ENCODE data around the gene OR5B21.

Gene OR5B21

GRCh38 chr11:58490827-58491226 lies 17.1 kb downstream of the OR5B21 start:
- no peak for ATAC-seq

GRCh38 chr11:58487170-58487569 lies 20.7 kb downstream of the OR5B21 start:
- ATAC-seq: no peak
- TF ChIP-seq CSRNP3 (CRISPR knock-in tag; IDR thresholded peaks at IDR 0.05): no peak

More at GRCh38 chr11:58490827-58491226, 17.1 kb downstream of the OR5B21 start:
- TF ChIP-seq POU6F1 (CRISPR knock-in tag; IDR thresholded peaks at IDR 0.05; ENCODE audit: borderline replicate concordance, low read depth) (no peak), ESRRG (CRISPR knock-in tag; IDR thresholded peaks at IDR 0.05) (no peak), CSDC2 (CRISPR knock-in tag; IDR thresholded peaks at IDR 0.05) (no peak), CREB5 (CRISPR knock-in tag; IDR thresholded peaks at IDR 0.05; ENCODE audit: low read depth) (no peak), CSRNP3 (CRISPR knock-in tag; IDR thresholded peaks at IDR 0.05) (no peak), TCF4 (CRISPR knock-in tag; IDR thresholded peaks at IDR 0.05; ENCODE audit: borderline replicate concordance) (no peak), ISL1 (CRISPR knock-in tag; IDR thresholded peaks at IDR 0.05) (no peak)

- TF ChIP-seq ARNTL (CRISPR knock-in tag; IDR thresholded peaks at IDR 0.05; ENCODE audit: borderline replicate concordance, low read depth): no peak
- TF ChIP-seq ZFP30 (CRISPR knock-in tag; IDR thresholded peaks at IDR 0.05): no peak
- TF ChIP-seq OSR1 (CRISPR knock-in tag; IDR thresholded peaks at IDR 0.05): no peak
- TF ChIP-seq ZNF70 (CRISPR knock-in tag; IDR thresholded peaks at IDR 0.05): no peak
- no peak for TF ChIP-seq TSHZ2 (CRISPR knock-in tag; IDR thresholded peaks at IDR 0.05)
- TF ChIP-seq TOX (CRISPR knock-in tag; IDR thresholded peaks at IDR 0.05; ENCODE audit: borderline replicate concordance): no peak
- TF ChIP-seq PATZ1 (CRISPR knock-in tag; IDR thresholded peaks at IDR 0.05; ENCODE audit: borderline replicate concordance): no peak
- no peak for TF ChIP-seq ISL1 (CRISPR knock-in tag; IDR thresholded peaks at IDR 0.05)
- no peak for TF ChIP-seq ZNF565 (CRISPR knock-in tag; conservative IDR thresholded peaks at IDR 0.05; ENCODE audit: low read depth)
- no peak for TF ChIP-seq ZC3H10 (CRISPR knock-in tag; IDR thresholded peaks at IDR 0.05)
- no peak for TF ChIP-seq TCF4 (CRISPR knock-in tag; IDR thresholded peaks at IDR 0.05; ENCODE audit: borderline replicate concordance)
- TF ChIP-seq GLIS3 (CRISPR knock-in tag; IDR thresholded peaks at IDR 0.05): no peak
- no peak for TF ChIP-seq CSDC2 (CRISPR knock-in tag; IDR thresholded peaks at IDR 0.05)
- TF ChIP-seq PPARA (CRISPR knock-in tag; IDR thresholded peaks at IDR 0.05; ENCODE audit: borderline replicate concordance): no peak
- no peak for TF ChIP-seq BACH2 (CRISPR knock-in tag; IDR thresholded peaks at IDR 0.05; ENCODE audit: borderline replicate concordance)
- TF ChIP-seq ZFP3 (CRISPR knock-in tag; IDR thresholded peaks at IDR 0.05): no peak
- TF ChIP-seq RARB (CRISPR knock-in tag; IDR thresholded peaks at IDR 0.05): no peak
- TF ChIP-seq CREB5 (CRISPR knock-in tag; IDR thresholded peaks at IDR 0.05; ENCODE audit: low read depth): no peak
- no peak for ATAC-seq
These were observed 21.9 kb downstream of the OR5B21 start for GRCh38 chr11:58485961-58486360.
